SHP77 (cell line): Measurements from ENCODE around the gene ANO2.

Experiments used
- DNase-seq, 2 experiments: peaks; one replicate each; lab custom pipeline; 2025; lab: John Stamatoyannopoulos, UW

The ANO2 gene

GRCh38 chr12:5916785-5917290 lies 28.2 kb downstream of the ANO2 start:
- DNase-seq: no peak

GRCh38 chr12:5915511-5915910 lies 29.5 kb downstream of the ANO2 start:
- no peak for DNase-seq

GRCh38 chr12:5914387-5915149 lies 30.5 kb downstream of the ANO2 start:
- no peak for DNase-seq

- DNase-seq: no peak
Observed at GRCh38 chr12:5913387-5913786, 31.7 kb downstream of the ANO2 start.

GRCh38 chr12:5912437-5913334 lies 32.4 kb downstream of the ANO2 start:
- DNase-seq: no peak

GRCh38 chr12:5912011-5912410 lies 33.0 kb downstream of the ANO2 start:
- no peak for DNase-seq

- no peak for DNase-seq
Observed at GRCh38 chr12:5910790-5911548, 34.1 kb downstream of the ANO2 start.

- no peak for DNase-seq
Observed at GRCh38 chr12:5909560-5909959, 35.5 kb downstream of the ANO2 start.

GRCh38 chr12:5908251-5908650 lies 36.8 kb downstream of the ANO2 start:
- DNase-seq: no peak

GRCh38 chr12:5907807-5908206 lies 37.3 kb downstream of the ANO2 start:
- no peak for DNase-seq

GRCh38 chr12:5905757-5906156 lies 39.3 kb downstream of the ANO2 start:
- no peak for DNase-seq

- DNase-seq: no peak
Observed at GRCh38 chr12:5904969-5905368, 40.1 kb downstream of the ANO2 start.

- no peak for DNase-seq
Observed at GRCh38 chr12:5904441-5904840, 40.6 kb downstream of the ANO2 start.

GRCh38 chr12:5902736-5903135 lies 42.3 kb downstream of the ANO2 start:
- no peak for DNase-seq

- no peak for DNase-seq
Observed at GRCh38 chr12:5901416-5901815, 43.6 kb downstream of the ANO2 start.

GRCh38 chr12:5900533-5901205 lies 44.4 kb downstream of the ANO2 start:
- DNase-seq: no peak

GRCh38 chr12:5900076-5900475 lies 45.0 kb downstream of the ANO2 start:
- DNase-seq: no peak

GRCh38 chr12:5899675-5900074 lies 45.4 kb downstream of the ANO2 start:
- DNase-seq: no peak

GRCh38 chr12:5898874-5899273 lies 46.2 kb downstream of the ANO2 start:
- DNase-seq: no peak

GRCh38 chr12:5889381-5890047 lies 55.5 kb downstream of the ANO2 start:
- no peak for DNase-seq

GRCh38 chr12:5888816-5889315 lies 56.2 kb downstream of the ANO2 start:
- DNase-seq: no peak
